GM18861 (cell line): Measurements from ENCODE around the gene SEC24D.

Experiments
- ATAC-seq: cut with Tn5 transposase; IDR thresholded peaks from one replicate; pipeline ENCODE4 v1.9.1; 2021; ENCODE audit not compliant: unreplicated experiment

The SEC24D gene

GRCh38 chr4:118753685-118754084 is 82.2 kb downstream of the SEC24D start:
- no peak for ATAC-seq

GRCh38 chr4:118753096-118753495 is 82.8 kb downstream of the SEC24D start:
- no peak for ATAC-seq

- no peak for ATAC-seq
These were observed 83.4 kb downstream of the SEC24D start for GRCh38 chr4:118752551-118752950.

- no peak for ATAC-seq
These were observed 84.2 kb downstream of the SEC24D start for GRCh38 chr4:118751629-118752323.

GRCh38 chr4:118749347-118749988 is 86.5 kb downstream of the SEC24D start:
- no peak for ATAC-seq

- ATAC-seq, result no peak
These were observed 89.5 kb downstream of the SEC24D start for GRCh38 chr4:118746251-118746919.

DNA sequence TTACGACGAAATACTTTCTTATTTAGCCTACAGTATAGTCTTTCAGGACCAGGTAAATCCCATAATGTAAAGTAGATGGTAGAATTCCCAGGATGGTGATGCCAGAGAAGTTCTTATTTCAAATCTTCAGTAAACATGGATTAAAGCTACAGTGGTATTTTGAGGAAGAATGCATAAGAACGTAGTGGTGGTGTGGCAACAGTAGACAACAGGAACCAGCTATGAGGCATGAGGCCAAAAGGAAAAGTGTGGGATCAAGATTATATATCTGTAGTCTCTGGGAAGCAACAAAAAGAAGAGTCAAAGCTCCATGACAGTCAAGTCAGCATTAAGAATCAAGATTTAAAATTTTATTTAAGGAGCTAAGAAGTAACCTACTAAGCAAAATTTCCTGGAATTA is 90.6 kb downstream of the SEC24D start:
- no peak for ATAC-seq

DNA sequence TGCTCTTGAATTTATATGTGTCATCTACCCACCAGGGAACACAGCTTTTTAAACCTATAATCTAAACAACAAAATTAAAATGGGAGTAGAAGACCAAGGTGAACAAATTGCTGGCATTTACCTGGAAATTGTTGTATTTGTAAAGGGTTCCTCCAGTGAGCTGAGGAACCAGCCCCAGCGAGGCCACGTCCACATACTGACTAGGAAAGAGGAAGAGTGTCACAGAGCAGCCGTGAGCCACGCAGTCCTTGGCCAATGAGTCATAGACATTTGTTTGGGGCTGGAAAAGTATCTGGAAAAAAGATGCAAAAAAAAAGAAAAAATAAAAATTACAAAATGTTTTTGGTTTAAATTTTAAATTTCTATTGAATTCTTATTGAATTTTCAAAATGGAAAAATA is 92.1 kb downstream of the SEC24D start:
- ATAC-seq, result no peak

- no peak for ATAC-seq
These were observed 93.9 kb downstream of the SEC24D start for GRCh38 chr4:118742050-118742449.

DNA sequence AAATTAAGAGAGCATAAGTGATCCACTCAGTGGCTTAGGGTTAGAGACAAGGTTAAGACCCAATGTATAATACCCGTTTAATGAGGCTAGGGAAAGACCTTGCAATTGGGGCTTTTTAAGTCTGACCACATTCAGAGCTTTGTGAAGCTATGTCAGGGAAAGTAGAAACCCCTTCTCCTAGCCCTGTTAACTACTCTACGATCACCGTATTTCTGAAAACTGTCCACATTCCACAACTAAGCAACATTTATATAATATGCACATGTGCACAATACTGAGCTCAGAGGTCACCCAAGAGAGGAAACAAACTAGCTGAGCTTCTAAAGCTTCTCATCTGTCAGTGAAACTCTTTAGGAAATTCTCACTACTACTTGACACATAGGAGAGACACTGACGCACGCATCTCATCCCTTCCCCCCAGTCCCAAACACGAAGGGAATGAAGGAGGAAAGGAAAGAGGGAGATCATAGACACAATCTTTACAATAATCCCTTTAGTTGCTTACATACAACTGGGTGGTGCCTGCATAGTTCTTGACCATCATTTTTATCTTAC is 94.5 kb downstream of the SEC24D start:
- no peak for ATAC-seq

DNA sequence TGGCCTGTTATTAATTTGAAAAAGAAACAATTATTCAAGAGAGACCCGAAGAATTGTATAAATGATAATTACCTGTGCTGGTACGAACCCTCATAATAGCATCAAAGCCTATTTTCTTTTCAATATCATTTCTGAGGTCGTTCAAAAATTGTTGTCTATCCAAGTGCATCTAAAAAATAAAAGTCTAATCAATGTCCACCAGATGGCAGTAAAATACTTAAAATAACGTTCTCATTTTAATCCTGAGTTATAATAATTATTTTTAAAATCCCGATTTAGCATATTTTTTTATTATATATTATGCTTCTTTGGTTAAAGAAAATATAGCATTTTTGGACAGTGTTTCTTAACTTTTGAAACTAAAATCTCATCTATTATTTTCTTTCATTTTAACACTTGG is 95.1 kb downstream of the SEC24D start:
- no peak for ATAC-seq

DNA sequence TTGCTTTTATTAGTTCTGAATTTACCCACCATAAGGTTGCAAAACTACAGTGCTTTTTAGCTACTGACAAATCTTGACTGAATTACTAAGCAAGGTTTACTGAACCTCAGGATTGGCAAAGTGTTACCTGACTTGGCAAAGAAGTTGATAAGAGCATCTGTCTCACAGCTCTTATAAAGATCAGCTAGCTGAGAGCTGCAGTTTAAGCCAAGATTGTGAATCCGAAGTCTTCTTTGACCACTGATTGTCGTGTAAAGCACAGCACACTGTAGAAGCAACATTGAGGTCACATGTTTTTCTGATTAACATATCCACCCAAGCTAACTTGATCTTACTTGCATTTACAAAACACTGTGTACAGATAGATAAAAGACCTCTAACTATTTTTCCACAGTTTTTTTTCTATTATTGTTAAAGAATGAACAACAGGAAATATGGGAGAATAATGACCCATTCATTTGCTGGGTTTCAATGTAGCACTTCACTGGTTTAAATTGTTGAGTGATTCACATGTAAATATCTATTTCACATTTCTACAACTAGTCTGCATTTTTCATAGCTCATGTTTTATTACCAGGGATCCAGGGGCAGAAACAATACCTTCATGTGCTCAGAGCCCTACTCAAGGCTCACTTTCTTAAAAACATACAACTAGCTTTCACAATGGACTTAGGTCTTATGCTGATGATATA is 96.8 kb downstream of the SEC24D start:
- no peak for ATAC-seq

DNA sequence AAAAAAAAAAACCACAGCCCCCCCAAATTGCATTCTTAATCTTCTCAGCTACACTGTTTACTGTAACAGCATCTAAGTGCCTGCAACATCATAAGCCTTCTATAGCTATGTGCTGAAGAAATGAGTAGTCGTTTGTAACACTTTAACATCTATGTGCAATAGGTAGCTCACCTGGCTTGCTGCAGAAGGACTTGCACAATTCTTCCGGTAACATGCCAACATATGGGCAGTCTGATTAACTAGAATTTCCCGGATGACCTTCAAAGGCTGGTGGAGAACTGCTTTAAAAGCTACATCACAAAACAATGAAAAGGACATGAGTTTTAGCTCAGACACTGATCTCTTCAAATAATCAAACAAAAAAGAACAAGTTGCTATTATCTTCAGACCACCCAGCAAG is 97.8 kb downstream of the SEC24D start:
- ATAC-seq, result no peak

- ATAC-seq, result no peak
These were observed 99.0 kb downstream of the SEC24D start for GRCh38 chr4:118736900-118737299.

- no peak for ATAC-seq
These were observed 101.3 kb downstream of the SEC24D start for GRCh38 chr4:118734491-118735205.

GRCh38 chr4:118732591-118733330 is 103.2 kb downstream of the SEC24D start:
- ATAC-seq, result no peak

DNA sequence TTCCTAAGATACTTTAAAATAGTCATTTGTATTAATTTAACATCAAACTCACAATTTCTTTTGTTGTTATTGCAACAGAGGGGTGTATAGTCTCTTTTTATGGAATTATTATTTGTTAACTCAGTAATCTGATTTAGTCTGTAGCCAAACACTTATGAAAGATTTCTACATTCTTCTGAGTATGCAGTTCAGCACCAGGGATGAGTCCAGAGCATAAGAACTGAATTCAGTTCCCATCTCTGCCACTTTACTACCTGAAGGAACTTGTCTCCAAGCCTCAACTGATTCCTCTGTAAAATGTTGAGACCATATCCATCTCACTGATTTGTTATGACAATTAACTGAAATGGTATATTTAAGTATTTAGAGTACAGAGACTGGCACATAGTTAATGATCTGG is 105.2 kb downstream of the SEC24D start:
- no peak for ATAC-seq

DNA sequence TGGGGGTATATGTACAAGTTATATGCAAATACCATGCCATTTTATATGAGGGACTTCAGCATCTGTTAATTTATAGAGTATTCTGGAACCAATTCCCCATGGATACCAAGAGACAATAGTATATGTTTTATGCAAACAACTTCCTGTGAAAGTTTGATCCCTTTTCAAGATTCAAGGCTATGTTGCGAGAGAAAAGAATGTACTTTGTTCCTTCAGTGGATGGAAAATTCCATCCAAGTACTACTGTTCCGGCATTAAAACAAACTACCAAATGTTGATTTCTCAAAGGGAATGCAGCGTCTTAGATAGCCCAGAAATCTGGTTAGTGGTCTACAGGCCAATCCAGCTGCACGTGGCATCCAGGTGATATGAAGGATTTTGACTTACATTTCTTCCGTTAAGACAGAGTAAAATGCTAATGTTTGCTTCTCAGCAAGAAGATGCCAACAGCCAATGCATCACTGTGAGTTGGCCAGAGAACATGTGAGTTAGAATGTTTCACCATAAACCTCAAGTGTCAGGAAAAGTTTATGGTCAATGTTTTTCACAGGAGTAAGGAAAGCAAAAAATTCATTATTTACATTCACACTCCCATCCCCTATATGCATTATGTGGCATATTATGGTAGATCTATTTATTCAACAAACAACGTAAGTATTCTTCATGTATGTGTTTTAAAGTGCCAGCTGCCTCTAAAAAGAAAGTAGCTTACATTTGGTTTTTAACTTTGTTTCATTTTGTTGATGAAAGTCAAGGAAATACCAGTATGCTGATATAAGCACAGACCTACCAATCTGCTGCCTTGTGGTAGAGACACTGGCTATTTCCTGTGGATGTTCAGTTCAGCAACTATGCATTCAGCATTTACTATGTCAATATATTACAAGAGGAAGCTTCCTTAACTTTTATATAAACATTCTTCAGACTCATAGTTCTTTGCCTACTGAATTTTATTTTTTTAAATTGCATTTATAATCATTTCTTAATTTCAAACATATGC is 106.3 kb downstream of the SEC24D start:
- no peak for ATAC-seq

DNA sequence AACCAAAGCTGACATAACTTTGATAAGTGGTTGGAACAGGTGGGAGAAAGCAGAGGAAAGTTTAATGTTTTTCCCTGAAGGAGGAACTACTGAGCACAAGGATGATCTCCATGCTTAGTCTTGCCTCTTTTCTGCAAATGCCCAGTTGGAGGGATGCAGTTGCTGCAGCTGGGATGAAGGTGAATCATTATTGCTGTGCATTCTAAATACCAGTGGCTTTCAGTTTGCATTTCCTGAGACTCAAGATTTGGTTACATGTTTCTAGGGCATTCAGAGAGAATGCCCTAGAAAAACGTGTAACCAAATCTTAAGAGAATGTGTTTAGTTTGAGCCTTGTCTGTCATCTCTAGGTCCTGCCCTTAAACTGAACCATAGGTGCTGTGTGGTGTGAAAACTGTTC is 108.6 kb downstream of the SEC24D start:
- no peak for ATAC-seq
